MCF 10A (cell line): ENCODE results near the gene GDI1. TPM values are rescaled to one million over a fixed set of nuclear protein-coding genes. Genes with fewer than 3 reads are reported as not detected.

Experiments
- BruUV-seq: library from RNA; stranded (reverse); fragments of 400-500 nt; replicated peaks from 2 replicates; lab custom pipeline; 2021; lab: Mats Ljungman, UMichigan
- CTCF ChIA-PET: fragments of 300-600 bp; sonication (Branson Sonifier 250); formaldehyde crosslinking; extraction: SDS; loops from one replicate; lab custom pipeline; 2021; ENCODE audit warnings: antibody characterized with exemption, inconsistent platforms; lab: Yijun Ruan, JAX
- POLR2A ChIA-PET: fragments of 300-600, 350-650 bp; sonication (Branson Sonifier 250); formaldehyde crosslinking; extraction: SDS; loops from one replicate; lab custom pipeline; 2020; ENCODE audit warnings: antibody characterized with exemption, inconsistent platforms; lab: Yijun Ruan, JAX
- DNase-seq: peaks from one replicate; pipeline ENCODE4 v3.0.0-alpha.2; 2018; ENCODE audit not compliant: unreplicated experiment
- H3K27ac Mint-ChIP-seq: one replicate; pipeline ENCODE4 v1.8.0; 2022; ENCODE audit warnings: mild to moderate bottlenecking, low read depth, mixed read lengths; ENCODE audit not compliant: unreplicated experiment
- H3K27me3 Mint-ChIP-seq: one replicate; pipeline ENCODE4 v1.8.0; 2022; ENCODE audit warnings: mixed read lengths; ENCODE audit not compliant: insufficient read depth, unreplicated experiment
- H3K36me3 Mint-ChIP-seq: one replicate; pipeline ENCODE4 v1.8.0; 2022; ENCODE audit warnings: mild to moderate bottlenecking, moderate library complexity, mixed read lengths; ENCODE audit not compliant: insufficient read depth, unreplicated experiment
- H3K4me1 Mint-ChIP-seq: one replicate; pipeline ENCODE4 v1.8.0; 2022; ENCODE audit warnings: mixed read lengths; ENCODE audit not compliant: insufficient read depth, unreplicated experiment
- H3K4me3 Mint-ChIP-seq: one replicate; pipeline ENCODE4 v1.8.0; 2022; ENCODE audit warnings: mild to moderate bottlenecking, moderate library complexity, mixed read lengths; ENCODE audit not compliant: unreplicated experiment
- H3K9me3 Mint-ChIP-seq: one replicate; pipeline ENCODE4 v1.8.0; 2022; ENCODE audit warnings: mixed read lengths; ENCODE audit not compliant: unreplicated experiment
- intact Hi-C: fragments of 100-400 bp; cut with micrococcal nuclease; formaldehyde crosslinking; loops from 2 replicates; pipeline ENCODE4 v1.14.1; 2022
- total RNA-seq: library from RNA; stranded (reverse); gene quantifications from 2 replicates; pipeline ENCODE4 v1.2.3, GENCODE V29; 2022
- TF ChIP-seq, protein P1 (sequence below): fragments of 200-600 bp; IDR thresholded peaks from one replicate; pipeline ENCODE4 v1.8.0; 2022; ENCODE audit warnings: antibody characterized with exemption, mild to moderate bottlenecking; ENCODE audit not compliant: unreplicated experiment

The GDI1 gene
- total RNA-seq, 1 experiment from 2014 or later: 89.9 TPM

DNA sequence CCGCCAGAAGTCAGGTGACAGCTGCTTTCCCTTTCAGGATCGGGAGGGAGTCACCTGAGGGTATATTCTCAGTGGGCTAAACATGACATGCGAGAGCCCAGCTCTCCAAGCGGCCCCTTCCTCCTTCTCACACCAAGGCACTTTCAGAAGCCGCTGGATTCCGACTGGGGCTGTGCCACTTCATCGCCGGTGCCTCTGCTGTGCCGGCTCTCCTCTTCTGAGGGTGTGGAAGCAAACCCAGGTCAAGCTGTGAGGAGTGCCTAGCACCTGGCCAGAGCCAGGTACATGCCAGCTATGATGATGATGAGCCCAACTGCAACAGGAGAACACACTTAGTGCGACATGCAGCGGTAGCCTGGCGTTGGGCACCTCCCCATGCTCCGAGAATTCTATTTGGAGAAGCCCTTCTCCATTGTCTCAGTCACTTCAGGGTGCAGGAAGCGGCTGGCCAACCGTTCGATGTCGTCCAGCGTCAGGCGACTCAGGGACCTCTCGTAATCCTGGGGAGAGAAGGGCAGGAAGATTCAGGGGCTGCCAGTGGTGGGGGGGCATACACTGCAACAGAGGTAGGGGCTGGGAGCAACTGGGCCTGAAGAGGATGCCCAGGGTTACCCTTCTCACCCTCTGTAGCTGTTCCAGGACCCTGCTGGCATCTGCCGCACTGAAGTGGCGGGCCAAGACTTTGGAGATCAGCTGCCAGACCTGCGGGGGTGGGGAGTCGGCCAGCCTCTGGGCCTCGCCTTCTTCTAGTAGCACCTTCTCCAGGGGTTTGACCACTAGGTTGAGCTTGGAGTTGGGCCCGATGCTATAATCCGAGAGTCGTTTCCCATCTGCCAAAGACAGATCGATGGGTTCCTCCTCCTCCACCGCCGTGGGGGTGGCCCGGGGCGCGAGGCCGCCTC is 48.4 kb downstream of the GDI1 start:
- CTCF ChIA-PET: interaction anchor here (0.6 to 1.2 kb wide), 3 partner anchors 12 to 55 kb away, joined by 3 to 6 read pairs (median 4); no protein-coding TSS in a partner anchor
- TF ChIP-seq, protein P1, sequence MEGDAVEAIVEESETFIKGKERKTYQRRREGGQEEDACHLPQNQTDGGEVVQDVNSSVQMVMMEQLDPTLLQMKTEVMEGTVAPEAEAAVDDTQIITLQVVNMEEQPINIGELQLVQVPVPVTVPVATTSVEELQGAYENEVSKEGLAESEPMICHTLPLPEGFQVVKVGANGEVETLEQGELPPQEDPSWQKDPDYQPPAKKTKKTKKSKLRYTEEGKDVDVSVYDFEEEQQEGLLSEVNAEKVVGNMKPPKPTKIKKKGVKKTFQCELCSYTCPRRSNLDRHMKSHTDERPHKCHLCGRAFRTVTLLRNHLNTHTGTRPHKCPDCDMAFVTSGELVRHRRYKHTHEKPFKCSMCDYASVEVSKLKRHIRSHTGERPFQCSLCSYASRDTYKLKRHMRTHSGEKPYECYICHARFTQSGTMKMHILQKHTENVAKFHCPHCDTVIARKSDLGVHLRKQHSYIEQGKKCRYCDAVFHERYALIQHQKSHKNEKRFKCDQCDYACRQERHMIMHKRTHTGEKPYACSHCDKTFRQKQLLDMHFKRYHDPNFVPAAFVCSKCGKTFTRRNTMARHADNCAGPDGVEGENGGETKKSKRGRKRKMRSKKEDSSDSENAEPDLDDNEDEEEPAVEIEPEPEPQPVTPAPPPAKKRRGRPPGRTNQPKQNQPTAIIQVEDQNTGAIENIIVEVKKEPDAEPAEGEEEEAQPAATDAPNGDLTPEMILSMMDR: no peak
- POLR2A ChIA-PET: interaction anchor here (0.7 to 3.5 kb wide), 10 partner anchors 10 to 719 kb away, joined by 3 to 13 read pairs (median 5); partner anchors contain the start of genes ATP6AP1, RPL10 and TAFAZZIN
- no peaks in the 10 kb centered on the region for H3K9me3 Mint-ChIP-seq
- no peak for DNase-seq
- peaks cover 24% of the 10 kb centered on the region for H3K36me3 Mint-ChIP-seq
- H3K27me3 Mint-ChIP-seq: peaks cover 23% of the 10 kb centered on the region
- H3K4me3 Mint-ChIP-seq: peak overlapping the region; percentile 52
- no peak overlapping the region for H3K27ac Mint-ChIP-seq
- no TSS peak for BruUV-seq
- intact Hi-C loops: no loop called here
- H3K4me1 Mint-ChIP-seq: peaks cover 7% of the 10 kb centered on the region

DNA sequence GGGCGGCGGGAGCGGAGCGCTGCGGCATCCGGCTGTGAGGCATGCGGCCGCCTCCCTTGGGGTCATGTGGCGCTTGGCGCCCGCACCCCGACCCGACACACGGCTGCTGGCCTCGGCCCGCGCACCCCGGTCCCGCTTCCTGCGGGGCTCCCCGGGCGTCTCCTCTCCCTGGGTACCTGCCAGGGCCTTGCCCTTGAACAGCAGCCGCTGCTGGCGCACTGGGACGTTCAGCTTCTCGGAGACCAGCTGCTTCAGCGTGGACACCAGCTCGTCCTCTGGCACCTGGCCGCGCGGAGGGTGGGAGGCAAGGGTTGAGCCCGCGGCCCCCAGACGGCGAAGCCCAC is 49.1 kb downstream of the GDI1 start:
- TF ChIP-seq, protein P1: no peak
- no TSS peak for BruUV-seq
- no peaks in the 10 kb centered on the region for H3K9me3 Mint-ChIP-seq
- H3K27me3 Mint-ChIP-seq: peaks cover 23% of the 10 kb centered on the region
- DNase-seq: peak; percentile 13
- H3K4me1 Mint-ChIP-seq: peaks cover 7% of the 10 kb centered on the region
- CTCF ChIA-PET: interaction anchor here (1.2 kb wide), 1 partner anchor 13 kb away, joined by 4 read pairs; no protein-coding TSS in a partner anchor
- H3K36me3 Mint-ChIP-seq: peaks cover 24% of the 10 kb centered on the region
- H3K4me3 Mint-ChIP-seq: peak overlapping the region; percentile 52
- no peak overlapping the region for H3K27ac Mint-ChIP-seq
- intact Hi-C loops: no loop called here
- POLR2A ChIA-PET: interaction anchor here (0.7 to 3.5 kb wide), 10 partner anchors 13 to 718 kb away, joined by 4 to 13 read pairs (median 6); partner anchors contain the start of genes ATP6AP1, RPL10 and TAFAZZIN

- intact Hi-C loops: no loop called here
- no TSS peak for BruUV-seq
- POLR2A ChIA-PET: interaction anchor here (0.6 to 3.5 kb wide), 15 partner anchors 13 to 1545 kb away, joined by 3 to 13 read pairs (median 4); partner anchors contain the start of genes ATP6AP1, RPL10 and TAFAZZIN
- DNase-seq: peak; percentile 26
- Mint-ChIP-seq H3K27me3 (peaks cover 23% of the 10 kb centered on the region), H3K9me3 (no peaks in the 10 kb centered on the region), H3K4me3 (peak within 1 kb of the TSS; percentile 65), H3K27ac (no peak within 1 kb of the TSS), H3K36me3 (peaks cover 24% of the 10 kb centered on the region), H3K4me1 (peaks cover 7% of the 10 kb centered on the region)
- TF ChIP-seq, protein P1: no peak
- CTCF ChIA-PET: interaction anchor here (1.0 to 1.2 kb wide), 3 partner anchors 14 to 113 kb away, joined by 3 to 4 read pairs (median 4); no protein-coding TSS in a partner anchor
These were observed 49.6 kb downstream of the GDI1 start, which contains the start of gene UBL4A for GRCh38 chrX:154486396-154487207. UBL4A (minus strand) TSS chrX:154486615; CDS start chrX:154486584, 31 bp downstream.
